HG03342 (cell line): Measurements from ENCODE around the gene PRKCG.

Experiments used
- ATAC-seq: cut with Tn5 transposase; IDR thresholded peaks from one replicate; pipeline ENCODE4 v1.9.1; 2021; ENCODE audit warnings: mild to moderate bottlenecking, moderate library complexity; ENCODE audit not compliant: unreplicated experiment

Gene PRKCG

GRCh38 chr19:53897459-53897858, 15.5 kb downstream of the PRKCG start:
- ATAC-seq = no peak

GRCh38 chr19:53898166-53898565, 16.2 kb downstream of the PRKCG start:
- no peak for ATAC-seq

GRCh38 chr19:53898636-53899341, 16.8 kb downstream of the PRKCG start:
- ATAC-seq = no peak

GRCh38 chr19:53900191-53900860, 18.3 kb downstream of the PRKCG start:
- ATAC-seq = no peak

GRCh38 chr19:53903055-53903680, 21.2 kb downstream of the PRKCG start:
- no peak for ATAC-seq

- no peak for ATAC-seq
These were observed 22.9 kb downstream of the PRKCG start for GRCh38 chr19:53904909-53905308.

- ATAC-seq = no peak
These were observed 23.8 kb downstream of the PRKCG start for GRCh38 chr19:53905787-53906186.

- no peak for ATAC-seq
These were observed 24.5 kb downstream of the PRKCG start for GRCh38 chr19:53906211-53907192.

- no peak for ATAC-seq
These were observed 25.2 kb downstream of the PRKCG start for GRCh38 chr19:53907193-53907581.

GRCh38 chr19:53907690-53908089, 25.7 kb downstream of the PRKCG start:
- no peak for ATAC-seq

GRCh38 chr19:53908106-53908934, 26.3 kb downstream of the PRKCG start:
- ATAC-seq = no peak

GRCh38 chr19:53908935-53909415, 27.0 kb downstream of the PRKCG start, which contains the start of gene CACNG7:
Gene CACNG7 (plus strand): TSS chr19:53909278. CDS start chr19:53912832, 3,554 bp downstream.
- no peak for ATAC-seq

- ATAC-seq = no peak
These were observed 27.6 kb downstream of the PRKCG start for GRCh38 chr19:53909471-53910169.

- no peak for ATAC-seq
These were observed 28.1 kb downstream of the PRKCG start for GRCh38 chr19:53910170-53910518.

GRCh38 chr19:53912653-53913052, 30.7 kb downstream of the PRKCG start:
- ATAC-seq = no peak

- ATAC-seq = no peak
These were observed 33.0 kb downstream of the PRKCG start for GRCh38 chr19:53915000-53915399.

GRCh38 chr19:53916004-53916403, 34.0 kb downstream of the PRKCG start:
- no peak for ATAC-seq

GRCh38 chr19:53917356-53917755, 35.4 kb downstream of the PRKCG start:
- no peak for ATAC-seq

GRCh38 chr19:53927739-53928138, 45.7 kb downstream of the PRKCG start:
- no peak for ATAC-seq
